ENCODE measurements around the gene MMP7.

The MMP7 gene, protein sequence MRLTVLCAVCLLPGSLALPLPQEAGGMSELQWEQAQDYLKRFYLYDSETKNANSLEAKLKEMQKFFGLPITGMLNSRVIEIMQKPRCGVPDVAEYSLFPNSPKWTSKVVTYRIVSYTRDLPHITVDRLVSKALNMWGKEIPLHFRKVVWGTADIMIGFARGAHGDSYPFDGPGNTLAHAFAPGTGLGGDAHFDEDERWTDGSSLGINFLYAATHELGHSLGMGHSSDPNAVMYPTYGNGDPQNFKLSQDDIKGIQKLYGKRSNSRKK

DNA sequence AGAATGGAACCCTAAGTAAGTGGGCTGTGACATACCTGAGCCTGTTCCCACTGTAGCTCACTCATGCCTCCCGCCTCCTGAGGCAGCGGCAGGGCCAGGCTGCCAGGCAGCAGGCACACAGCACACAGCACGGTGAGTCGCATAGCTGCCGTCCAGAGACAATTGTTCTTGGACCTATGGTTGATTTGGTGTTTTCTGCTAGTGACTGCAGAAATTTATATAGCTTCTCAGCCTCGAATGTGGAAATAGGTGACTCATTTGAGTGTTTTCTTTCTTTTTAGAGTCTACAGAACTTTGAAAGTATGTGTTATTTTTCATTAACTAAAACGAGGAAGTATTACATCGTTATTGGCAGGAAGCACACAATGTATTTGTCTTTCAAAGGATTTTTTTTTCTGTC lies at the start of gene MMP7:
Gene MMP7, minus strand, starts transcription at position 190 of the 400 bp plus-strand sequence. Its CDS starts 47 bp downstream, at position 143.
- no peak for DNase-seq

GRCh38 chr11:102577723-102578122 lies 47.2 kb upstream of the MMP7 start:
- DNase-seq, result no peak

DNA sequence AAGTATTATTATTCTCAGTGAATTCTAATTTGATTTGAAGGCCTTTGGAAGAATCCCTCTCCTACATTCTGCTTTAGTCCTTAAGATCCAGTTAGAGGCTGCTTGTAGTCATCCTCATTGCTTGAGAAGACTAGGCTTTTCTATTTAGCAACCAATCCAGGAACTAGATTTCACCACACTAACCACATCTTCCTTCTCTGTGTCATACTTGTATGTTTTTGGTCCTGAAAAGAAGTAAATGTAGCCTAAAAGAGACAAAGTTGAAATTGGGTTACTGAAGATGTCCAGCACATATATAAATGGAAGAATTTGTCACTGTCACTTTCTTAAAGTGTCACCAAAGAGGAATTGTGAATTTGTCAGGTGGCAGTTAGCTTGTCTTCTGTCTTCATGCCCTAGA lies 46.6 kb upstream of the MMP7 start:
- DNase-seq, result no peak

GRCh38 chr11:102576350-102576749 lies 45.8 kb upstream of the MMP7 start:
- DNase-seq, result no peak

DNA sequence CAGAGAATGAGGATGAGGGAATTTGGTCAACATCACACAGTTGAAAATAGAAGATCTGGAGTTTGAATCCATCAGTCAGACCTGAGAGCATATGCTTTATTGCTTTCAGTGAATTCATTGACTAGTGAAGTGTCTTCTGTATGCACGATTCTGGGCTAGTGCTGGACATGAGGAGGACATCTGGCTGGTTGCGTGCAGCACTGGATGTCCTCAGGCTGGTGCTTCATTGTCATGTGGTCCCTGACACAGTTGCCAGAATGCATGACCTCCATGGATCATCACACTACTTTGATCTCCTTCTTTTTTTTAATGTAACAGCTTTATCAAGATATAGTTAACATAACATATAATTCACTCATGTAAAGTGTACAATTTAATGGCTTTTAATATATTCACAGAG lies 44.5 kb upstream of the MMP7 start:
- no peak for DNase-seq

- DNase-seq, result no peak
Observed at GRCh38 chr11:102573851-102574250, 43.3 kb upstream of the MMP7 start.

DNA sequence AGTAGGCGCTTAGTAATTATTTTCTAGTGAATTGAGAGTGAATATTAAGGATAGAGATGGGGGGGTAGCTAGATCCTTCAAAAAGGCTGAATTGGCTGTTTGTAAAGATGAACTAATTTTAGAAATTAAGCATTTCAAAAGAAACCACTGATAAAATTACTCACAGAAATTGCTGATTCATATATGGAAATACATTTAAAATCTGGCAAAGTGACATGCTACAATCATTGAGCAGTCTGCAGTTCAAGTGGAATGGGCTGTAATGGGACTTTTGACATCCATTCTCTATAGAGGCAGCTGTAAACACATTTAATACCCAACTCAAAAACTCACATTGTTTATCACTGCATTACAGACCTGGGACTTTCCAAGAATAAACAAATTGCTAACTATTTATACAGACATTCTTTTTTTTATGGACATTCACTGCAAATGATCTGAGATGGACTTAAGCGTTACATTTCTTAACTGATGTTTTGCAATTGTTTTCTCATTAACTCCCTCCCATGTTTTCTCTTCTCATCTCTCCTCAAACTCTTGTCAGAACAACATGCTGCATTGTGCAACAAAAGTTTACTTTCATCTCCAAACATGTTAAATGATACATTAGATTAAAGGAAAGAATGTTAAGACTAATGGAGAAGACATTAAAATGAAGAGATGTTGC lies 42.1 kb upstream of the MMP7 start:
- DNase-seq, result no peak

DNA sequence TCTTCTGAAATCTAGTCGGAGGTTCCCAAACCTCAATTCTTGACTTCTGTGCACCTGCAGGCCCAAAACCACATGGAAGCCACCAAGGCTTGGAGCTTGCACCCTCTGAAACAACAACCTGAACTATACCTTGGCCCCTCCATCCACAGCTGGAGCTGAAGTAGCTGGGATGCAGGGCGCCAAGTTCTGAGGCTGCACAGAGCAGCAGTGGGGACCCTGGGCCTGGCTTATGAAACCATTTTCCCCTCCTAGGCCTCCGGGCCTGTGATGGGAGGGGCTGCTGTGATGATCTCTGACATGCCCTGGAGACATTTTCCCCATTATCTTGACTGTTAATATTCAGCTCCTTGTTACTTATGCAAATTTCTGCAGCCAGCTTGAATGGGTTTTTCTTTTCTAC lies 38.3 kb upstream of the MMP7 start:
- DNase-seq, result no peak

- DNase-seq, result no peak
Observed at GRCh38 chr11:102566112-102566511, 35.6 kb upstream of the MMP7 start.

DNA sequence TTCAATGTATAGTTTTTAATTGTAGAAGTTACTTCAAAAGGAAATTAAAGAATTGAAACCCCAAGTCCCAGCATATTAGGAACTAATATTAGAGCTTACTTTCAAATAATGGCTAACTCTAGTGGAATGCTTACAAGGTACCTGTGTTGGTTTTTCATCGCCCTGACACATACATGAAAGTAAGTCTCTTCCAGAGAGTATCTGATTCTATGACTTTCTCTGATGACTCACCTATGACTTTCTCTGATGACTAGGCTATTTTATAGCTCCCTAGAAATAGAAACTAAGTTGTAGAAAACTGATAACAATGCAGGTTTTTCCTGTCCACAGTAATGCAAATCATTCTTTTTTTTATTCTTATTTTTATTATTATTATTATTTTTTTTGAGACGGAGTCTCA lies 33.6 kb upstream of the MMP7 start:
- DNase-seq, result no peak

DNA sequence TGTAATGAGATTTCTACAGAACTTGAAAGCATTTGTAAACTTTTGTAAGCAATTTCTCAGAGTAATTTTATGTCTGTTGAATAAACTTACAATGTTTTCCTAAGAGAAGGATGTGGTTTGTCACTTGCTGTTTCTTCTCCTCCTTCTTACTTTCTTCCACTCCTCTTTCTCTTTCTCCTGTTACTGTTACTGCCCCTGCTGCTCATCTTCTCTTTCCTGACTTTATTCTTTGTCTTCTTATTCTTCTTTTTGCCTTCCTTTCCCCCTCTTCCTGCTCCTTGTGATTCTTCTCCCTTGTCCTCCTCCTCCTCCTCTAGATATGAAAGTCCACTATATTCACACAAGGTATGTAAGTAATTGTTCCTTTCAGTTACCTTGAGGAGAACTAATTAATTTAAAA lies 31.1 kb upstream of the MMP7 start:
- DNase-seq, result no peak

DNA sequence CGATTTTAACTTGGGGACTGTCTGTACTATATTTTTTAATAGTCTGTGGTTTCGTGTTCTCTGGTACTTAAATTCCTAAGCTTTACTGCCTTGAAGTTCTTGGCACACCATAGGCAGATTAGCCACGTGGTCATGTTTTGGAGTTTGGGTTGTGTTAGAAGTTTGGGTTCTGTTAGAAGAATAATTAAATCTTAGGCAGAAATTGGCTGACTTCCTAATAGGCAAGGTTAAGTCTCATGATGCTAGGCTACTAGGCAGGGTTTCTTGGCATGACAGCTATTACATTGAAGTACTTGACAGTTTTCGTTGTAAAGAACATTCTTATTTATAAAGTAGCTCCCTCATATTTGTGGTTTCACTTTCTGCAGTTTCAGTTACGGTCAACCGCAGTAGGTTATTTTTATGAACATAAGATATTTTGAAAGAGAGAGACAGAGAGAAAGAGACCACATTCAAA lies 30.0 kb upstream of the MMP7 start:
- no peak for DNase-seq

DNA sequence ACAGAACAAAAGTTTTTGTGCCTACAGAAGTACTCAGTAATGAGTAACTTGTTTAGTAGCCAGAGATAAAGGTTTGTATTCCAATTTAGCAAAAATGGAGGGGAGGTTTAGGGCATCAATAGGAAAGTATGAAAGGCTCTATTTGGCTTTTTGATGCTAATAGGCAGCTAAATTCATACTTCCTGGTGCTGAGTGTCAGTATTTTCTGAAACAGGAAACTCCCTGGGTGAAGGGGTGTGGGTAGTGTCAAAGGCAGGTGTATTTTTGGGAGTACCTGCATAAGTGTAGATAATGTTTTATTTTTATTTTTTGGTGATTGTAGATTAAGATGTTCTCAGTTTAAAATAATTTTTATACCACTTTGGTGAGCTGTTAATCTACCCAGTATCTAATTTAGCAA lies 29.3 kb upstream of the MMP7 start:
- DNase-seq, result peak; percentile 29

GRCh38 chr11:102555091-102555490 lies 24.5 kb upstream of the MMP7 start:
- no peak for DNase-seq

GRCh38 chr11:102553835-102554282 lies 23.3 kb upstream of the MMP7 start:
- DNase-seq, result no peak

GRCh38 chr11:102552447-102553194 lies 22.1 kb upstream of the MMP7 start:
- DNase-seq, result no peak

DNA sequence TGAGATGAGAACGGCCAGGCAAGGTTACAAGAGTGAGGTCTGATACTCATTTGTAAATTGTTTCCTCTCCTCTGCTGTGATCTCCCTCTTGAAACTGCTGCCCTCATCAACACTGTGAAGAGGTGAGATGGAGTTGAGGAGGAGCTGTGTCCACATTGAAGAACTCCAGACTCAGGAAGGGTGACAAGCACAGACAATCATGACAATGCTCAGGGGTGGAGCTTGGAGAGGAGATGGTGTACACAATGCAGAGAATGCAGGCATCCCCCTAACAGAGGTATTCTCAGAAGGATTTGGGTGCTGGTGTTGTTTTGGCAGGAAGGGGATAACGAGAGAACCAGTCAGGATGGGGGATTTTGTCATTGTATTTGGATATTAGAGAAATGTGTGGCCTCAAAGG lies 21.5 kb upstream of the MMP7 start:
- no peak for DNase-seq

- DNase-seq, result no peak
Observed at GRCh38 chr11:102551169-102551781, 20.7 kb upstream of the MMP7 start.

- DNase-seq, result no peak
Observed at GRCh38 chr11:102546923-102547471, 16.4 kb upstream of the MMP7 start.

GRCh38 chr11:102546427-102546826 lies 15.9 kb upstream of the MMP7 start:
- DNase-seq, result no peak

GRCh38 chr11:102545701-102546100 lies 15.2 kb upstream of the MMP7 start:
- DNase-seq, result no peak

GRCh38 chr11:102544594-102544993 lies 14.0 kb upstream of the MMP7 start:
- DNase-seq, result no peak

DNA sequence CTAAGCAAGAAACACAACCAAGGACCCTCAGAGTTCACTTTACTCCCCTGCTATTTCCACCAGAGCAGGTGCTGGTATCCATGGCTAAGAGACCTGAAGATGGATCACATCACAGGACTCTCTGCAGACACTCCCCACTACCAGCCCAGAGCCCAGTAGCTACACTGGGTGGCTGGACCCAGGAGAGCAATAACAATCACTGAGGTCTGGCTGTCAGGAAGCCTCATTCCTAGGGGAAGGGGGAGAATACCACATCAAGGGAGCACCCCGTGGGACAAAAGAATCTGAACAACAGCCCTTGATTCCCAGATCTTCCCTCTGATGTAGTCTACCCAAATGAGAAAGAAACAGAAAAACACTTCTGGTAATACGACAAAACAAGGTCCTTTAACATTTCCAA lies 9.0 kb upstream of the MMP7 start:
- DNase-seq, result no peak
